GM12878 (cell line): ENCODE data around the gene PRR11.

Source experiments
- CTCF ChIP-seq, 3 experiments: IDR thresholded peaks in 2 of 3; conservative IDR thresholded peaks in 1 of 3; 2 replicates each; pipeline ENCODE4 v1.5.1; 2011; ENCODE audit warnings: low read depth in 3 of 3, low read length in 3 of 3, mild to moderate bottlenecking in 3 of 3, control low read depth in 2 of 3, moderate library complexity in 2 of 3, inconsistent platforms in 1 of 3, mixed read lengths in 1 of 3; ENCODE audit not compliant: control insufficient read depth in 2 of 3, insufficient read depth in 1 of 3; ENCODE audit errors: extremely low read depth in 1 of 3
- FOS ChIP-seq: IDR thresholded peaks from 3 replicates; pipeline ENCODE4 v1.6.1; 2011; ENCODE audit warnings: borderline replicate concordance; ENCODE audit not compliant: insufficient read length; ENCODE audit errors: extremely low read depth
- HDGF ChIP-seq: fragments of 450-650 bp; IDR thresholded peaks from 2 replicates; pipeline ENCODE4 v1.6.1; 2016; ENCODE audit warnings: antibody characterized with exemption
- MYC ChIP-seq: IDR thresholded peaks from 2 replicates; pipeline ENCODE4 v1.6.1; 2011; ENCODE audit warnings: mild to moderate bottlenecking, low read length, moderate library complexity, inconsistent platforms; ENCODE audit not compliant: insufficient read depth, insufficient replicate concordance, insufficient read length, severe bottlenecking
- RCOR1 ChIP-seq: conservative IDR thresholded peaks from 2 replicates; pipeline ENCODE4 v1.6.1; 2012; ENCODE audit warnings: low read depth, low read length, improper control_type of control experiment
- SMC3 ChIP-seq: IDR thresholded peaks from 2 replicates; pipeline ENCODE4 v1.6.1; 2011; ENCODE audit warnings: low read length, improper control_type of control experiment, borderline replicate concordance
- ZNF274 ChIP-seq: IDR thresholded peaks from one replicate; pipeline ENCODE4 v1.8.0; 2011; ENCODE audit not compliant: insufficient read length, insufficient read depth

GRCh38 chr17:59154721-59155438 is 666 bp upstream of the PRR11 start, which contains the start of gene SKA2:
- TF ChIP-seq MYC (no peak), HDGF (0 out of 2 replicates have a peak, but pooled peaks have one; percentile 15), RCOR1 (0 out of 2 replicates have a peak, but pooled peaks have one; percentile 9), SMC3 (no peak), ZNF274 (no peak), CTCF (IDR thresholded peaks at IDR 0.05 in 2 of 3, conservative IDR thresholded peaks at IDR 0.05 in 1 of 3; ENCODE audit: control insufficient read depth in 2 of 3, extremely low read depth in 1 of 3, insufficient read depth in 1 of 3, low read depth in 3 of 3, low read length in 3 of 3) (no peak), FOS (peak; percentile 98)
